Measurements from ENCODE around the gene FAM163B.

FAM163B gene

DNA sequence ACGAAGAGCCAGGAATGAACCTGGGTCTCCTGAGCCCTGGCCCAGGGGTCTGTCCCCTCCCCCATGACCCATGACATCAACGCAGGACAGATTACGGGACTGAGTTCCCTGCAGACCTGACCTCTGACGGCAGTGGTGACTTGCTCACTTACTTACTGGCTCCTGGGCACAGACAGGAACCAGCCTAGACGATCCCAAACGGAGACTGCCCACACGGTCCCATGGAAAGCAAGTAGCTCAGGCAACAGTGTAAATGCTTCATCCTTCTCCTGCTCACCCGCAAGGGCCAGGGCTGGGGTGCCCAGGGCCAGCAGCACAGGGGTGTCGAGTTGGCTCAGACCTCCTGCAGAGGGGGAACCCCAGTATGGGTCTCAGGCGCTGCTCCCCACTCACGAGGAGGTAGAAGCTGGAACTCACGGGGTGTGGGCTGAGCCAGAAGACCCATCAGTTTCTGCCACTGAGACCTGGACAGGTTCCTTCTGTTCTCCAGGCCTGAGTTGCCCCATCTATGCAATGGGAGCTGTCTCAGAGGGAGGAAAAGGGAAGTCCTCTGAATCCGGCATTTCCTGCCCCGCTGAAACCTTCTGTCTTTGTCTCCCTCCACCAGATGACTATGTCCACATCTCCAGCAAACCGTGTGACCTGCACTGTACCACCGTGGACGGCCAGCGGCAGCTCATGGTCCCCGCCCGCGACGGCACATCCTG is 69.0 kb downstream of the FAM163B start:
- DNase-seq, result no peak

DNA sequence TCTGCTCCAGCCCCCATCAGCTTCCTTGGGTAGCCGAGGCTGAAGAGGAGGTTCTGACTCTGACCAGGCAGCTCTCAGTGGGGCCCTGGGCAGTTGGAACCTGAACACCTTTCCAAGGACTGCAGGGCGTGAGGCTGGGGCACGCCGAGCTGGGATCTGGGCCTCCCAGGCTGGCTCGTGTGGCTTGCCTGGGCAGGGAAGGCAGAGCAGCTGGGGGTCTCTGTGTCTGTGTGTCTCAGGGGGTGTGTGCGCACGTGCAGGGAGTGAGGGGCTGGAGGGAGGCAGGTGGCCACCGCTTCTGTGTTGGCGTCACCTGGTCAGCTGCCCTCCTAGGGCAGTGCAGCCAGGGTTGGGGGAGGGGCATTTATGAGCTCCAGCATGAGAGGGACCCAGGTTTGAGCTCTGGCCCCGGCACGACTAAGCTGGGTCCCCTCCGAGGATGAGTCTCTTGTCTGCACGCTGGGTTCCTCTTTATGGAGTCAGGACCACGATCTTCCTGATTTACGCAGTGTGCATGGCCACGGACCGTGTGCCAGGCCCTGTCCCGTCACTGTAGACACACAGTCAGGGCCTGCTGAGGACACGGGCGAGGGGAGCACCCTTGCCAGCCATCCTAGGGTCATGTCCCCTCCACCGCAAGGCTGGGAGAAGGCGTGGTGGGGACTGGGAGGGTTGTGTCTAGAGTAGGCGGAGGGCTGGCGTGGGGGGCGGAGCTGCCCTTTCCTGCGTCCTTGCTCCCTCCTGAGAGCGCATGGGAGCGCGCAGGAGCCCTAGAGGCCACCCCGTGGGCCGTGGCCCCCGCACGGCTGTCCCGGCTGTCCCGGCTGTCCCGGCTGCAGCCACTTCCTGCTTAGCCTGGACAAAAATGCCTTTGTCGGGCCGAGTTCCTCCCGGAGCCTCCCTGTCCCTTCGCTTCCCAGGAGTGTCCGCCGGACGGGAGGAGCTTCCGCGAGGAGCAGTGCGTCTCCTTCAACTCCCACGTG is 70.0 kb downstream of the FAM163B start:
- no peak for DNase-seq

DNA sequence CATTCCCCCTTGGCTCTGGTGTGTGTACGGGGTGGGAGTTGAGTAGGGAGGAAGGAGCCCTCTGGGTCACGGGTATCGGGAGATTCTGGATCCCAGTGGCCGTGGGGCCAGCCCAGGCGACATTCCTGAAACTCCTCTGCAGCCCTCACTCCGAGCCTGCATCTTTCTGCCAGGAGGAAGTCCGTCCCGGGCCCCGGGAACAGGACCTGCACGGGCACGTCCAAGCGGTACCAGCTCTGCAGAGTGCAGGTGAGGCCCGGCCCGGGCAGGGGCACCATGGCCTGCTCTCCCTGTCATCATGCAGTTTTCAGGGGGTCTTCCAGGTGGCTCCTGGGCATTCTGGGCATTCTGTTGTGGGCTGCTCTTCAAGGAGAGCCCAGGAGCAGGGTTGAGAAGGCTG is 71.0 kb downstream of the FAM163B start:
- DNase-seq, result no peak

DNA sequence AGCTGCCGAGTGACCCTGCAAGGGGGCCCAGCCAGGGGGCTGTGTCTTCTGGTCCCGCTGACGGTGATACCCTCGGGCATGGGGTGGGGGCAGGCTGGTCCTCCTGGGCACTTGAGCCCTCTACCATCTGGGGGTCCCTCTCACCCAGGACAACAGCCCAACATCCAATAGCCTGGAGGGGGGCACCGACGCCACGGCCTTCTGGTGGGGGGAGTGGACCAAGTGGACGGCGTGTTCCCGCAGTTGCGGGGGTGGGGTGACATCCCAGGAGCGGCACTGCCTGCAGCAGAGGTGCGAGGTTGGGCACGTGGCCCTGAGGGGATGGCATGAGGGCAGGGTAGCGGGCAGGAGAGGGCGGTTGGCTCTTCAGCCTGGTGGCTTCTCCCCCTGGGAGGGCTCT is 71.9 kb downstream of the FAM163B start:
- no peak for DNase-seq

DNA sequence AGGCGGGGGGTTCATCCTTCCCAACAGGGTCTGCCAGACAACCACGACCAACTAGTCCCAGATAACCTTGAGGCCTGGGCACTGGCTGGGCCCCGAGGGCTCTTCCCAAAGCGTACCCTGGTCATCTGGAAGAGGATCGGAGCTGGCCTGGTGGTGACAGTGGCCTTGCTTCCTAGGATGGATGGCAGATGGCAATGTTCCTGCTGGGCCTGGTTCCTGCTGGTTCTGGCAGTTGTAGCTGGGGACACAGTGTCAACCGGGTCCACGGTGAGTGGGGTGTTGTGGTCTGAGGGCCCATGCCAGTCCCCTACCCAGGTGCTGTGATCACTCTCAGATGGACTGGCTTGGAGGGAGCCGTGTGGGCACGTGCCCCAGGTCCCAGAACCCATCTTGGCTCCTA is 72.7 kb downstream of the FAM163B start:
- no peak for DNase-seq

DNA sequence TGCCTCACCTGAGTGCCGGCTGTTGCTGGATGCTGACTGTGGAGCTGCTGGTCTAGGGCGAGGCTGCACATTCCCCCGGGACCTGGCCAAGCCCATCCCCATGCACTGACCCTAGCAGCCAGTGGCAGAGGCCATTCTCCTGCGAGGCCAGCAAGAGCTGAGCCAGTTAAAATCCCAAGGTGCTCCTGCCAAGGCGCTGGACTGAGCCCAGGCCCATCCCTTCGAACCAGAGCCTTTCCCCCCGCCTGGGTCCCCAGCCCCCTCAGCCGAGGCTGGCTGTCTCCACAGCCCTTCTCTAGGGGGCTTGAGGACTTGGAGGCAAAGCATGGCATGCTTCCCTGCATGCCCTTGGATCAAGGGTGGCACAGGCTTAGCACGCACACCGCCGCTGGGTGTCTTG is 73.1 kb downstream of the FAM163B start:
- no peak for DNase-seq

DNA sequence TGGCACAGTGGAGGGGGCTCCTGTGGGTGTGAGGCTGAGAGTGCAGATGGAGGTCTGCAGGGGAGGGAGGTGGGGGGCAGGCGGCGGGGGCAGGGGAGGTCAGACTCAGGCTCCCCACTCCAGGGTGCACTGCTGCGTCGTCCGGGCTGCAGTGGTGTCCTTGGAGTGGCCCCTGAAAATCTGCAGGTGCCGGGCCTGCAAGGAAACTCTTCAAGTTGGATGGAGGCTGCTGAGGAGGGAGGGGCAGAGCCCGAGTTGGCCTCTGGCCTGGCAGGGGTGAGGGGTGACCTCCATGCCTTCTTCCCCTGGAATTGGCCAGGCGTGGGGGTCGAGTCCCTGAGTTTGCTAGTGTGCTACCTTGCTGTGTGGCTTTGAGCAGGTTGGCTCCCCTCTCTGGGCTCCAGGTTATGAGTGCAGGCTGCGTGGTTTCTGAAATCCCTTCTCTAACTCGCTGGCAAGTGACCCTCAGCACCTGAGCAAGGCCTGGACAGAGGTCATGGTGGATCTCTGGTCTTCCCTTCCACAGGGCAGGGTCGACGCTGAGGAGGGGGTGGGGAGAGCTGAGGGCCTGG is 73.8 kb downstream of the FAM163B start:
- no peak for DNase-seq

DNA sequence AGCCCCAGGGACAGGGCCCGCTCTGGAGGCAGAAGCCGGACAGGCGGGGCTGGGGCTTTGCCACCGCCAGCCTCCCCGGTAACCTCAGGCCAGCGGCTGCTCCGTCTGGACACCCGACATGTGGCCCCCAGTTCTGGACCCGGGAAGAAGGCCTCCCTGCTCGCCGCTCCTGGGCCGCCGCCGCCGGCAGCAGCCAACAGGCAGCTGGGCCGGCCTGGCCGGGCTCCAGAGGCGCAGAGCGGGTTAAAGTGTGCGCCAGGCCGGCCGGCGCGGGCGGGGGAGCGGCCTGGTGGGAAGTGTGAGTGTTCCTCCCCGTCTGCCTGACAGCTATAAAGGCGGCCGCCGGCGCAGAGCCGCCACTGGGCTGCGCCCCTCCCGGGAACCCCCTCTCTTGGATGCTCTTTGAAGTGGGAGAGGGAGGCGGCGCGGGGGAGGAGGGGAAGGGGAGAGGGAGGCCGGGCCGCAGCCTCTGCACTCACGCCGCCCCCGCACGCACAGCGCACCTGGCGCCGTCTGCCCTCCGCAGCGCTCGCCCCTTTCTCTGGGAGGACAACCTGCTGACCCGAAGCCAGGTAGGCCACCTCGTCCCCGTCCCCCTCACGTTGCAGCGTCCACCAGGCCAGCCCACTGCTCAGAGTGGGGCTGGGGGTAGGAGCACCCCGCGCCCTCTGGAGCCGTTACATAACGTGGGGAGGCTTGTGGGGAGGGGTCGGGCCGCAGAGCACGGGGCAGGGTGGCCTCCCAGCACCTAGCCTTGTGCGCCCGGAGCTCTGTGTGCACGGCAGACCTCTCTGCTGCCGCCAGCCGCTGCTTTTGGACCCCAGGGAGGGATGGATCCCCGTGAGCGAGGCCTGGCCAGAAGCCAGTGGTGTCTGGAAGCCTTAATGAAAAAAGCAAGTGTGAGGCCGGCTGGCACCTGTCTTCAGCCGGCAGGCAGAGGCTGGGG is 74.6 kb downstream of the FAM163B start, which contains the start of gene ADAMTSL2:
Gene ADAMTSL2 (plus strand): TSS at position 359 of the 946 bp plus-strand sequence. CDS start 2,009 bp downstream, outside the sequence.
- DNase-seq, result no peak

DNA sequence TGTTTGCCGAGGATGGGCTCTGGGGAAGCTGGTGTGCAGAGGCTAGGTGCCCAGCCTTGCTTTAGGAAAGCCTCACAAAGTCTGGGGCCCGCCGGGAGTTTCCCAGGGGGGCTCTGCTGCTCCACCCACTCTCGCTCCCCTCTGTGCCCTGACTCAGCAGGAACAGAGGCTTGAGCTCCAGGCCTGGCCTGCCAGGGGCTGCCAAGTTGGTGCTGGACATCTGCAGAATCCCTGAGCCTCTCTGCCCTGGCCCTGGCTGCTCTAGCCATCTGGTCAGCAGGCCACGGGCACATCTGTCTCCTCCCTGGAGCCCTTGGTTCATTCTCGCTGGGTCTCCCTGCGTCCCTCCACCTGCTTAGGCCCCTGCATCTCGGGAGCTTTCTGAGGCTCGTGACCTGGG is 75.3 kb downstream of the FAM163B start:
- DNase-seq, result no peak

DNA sequence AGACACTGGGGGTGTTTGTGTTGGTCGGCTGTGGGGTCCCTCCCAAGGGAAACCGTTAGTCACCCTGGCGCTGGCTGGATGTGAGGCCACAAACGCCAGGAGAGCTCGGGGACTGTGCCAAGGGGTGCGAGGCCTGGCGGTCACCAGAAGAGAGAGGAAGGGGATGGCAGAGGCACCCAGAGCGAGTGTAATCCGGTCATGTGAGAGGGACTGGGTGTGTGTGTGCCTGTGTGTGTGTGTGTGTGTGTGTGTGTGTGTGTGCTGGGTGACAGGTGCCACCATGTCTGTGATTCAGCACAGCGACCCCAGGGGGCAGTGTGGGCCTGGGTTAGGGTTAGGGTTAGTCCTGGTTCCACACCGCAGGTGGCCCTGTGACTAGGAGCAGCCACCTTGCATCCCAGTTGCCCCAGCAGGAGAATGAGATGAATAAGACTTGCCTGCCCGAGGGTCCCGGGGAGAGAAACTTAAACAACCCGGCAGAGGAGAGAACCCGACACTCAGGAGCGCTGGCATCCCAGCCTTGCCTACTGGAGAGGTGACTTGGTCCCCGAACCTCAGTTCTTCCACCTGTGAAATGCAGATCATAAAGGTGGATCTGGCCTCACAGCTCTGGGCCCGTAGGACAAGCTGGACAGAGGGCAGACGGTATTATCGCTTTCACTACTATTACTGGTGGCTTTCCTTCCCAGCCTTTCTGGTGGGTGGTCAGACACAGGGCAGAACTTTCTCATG is 76.1 kb downstream of the FAM163B start:
- DNase-seq, result peak; percentile 32 to 55

DNA sequence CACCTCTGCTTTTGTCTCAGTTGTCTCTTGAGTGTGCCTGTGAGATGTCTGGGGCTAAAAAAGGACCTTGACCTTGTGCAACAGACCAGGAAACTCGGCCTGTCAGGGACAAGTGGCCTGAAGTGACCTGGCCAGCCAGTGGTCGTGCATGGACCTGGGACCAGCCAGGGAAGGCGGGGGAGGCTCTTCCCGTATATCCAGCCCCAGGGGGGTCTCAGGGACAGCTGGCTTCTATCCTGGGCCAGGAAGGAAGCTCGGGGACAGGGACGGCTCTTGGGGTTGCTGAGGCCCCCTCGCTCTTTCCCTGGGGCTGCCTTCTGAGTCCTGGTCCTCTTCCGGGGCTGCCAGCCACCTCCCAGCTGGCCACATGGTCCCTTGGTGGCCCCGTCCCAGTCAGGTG is 77.9 kb downstream of the FAM163B start:
- no peak for DNase-seq

DNA sequence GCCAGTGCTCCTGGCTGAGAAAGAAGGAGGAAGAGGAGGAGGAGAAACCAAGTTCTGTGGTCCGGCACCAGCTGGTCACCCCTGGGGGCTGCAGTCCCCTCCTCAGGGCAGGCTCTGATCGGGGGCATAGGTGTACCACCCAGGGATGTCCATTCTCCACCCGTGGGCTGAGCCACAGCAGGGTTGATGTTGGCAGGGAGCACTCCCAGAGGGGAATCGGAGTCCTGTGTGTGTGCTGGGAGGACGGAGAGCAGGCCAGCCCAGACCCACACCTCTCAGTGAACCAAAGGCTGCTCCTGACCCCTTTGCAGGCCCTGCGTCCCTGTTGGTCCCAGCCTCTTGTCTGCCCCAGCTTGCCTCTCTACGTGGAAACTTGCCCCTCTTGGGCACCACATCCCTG is 79.3 kb downstream of the FAM163B start:
- DNase-seq, result no peak

DNA sequence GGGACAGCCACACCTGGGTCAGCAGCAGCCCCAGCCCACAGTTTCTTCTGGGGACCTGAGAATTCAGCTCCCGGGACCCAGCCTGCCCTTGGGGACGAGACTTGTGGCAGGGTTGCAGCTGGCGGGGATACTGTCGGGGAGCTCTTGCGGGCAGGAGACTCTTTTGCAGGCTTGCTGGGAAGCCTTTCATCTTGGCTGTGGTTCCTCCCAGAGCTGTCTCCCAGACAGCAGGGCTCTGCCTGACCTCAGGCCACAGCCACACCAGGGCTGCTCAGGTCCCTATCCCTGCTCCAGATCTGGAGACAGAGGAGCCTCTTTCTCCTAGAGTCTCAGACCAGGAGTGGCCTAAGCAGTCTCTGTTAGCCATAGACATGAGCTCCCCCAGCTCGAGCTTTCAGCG is 79.7 kb downstream of the FAM163B start:
- no peak for DNase-seq

DNA sequence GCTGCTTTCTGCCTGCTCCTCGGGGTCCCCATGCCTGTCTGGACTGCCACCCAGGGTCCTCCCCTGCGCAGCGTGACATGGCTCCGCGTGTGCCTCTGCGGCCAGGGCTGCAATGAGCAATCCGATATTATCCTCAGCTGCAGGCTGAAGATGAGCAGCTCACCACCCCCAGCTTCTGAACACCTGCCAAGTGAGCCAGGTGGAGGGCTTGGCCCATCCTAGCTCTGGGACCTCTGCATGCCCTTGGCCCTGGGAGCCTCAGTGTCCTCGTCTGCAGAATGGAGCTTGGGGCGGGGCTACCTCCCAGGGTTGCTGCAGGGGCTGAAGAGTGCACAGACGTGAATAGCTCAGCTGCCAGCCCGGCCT is 80.3 kb downstream of the FAM163B start:
- no peak for DNase-seq

DNA sequence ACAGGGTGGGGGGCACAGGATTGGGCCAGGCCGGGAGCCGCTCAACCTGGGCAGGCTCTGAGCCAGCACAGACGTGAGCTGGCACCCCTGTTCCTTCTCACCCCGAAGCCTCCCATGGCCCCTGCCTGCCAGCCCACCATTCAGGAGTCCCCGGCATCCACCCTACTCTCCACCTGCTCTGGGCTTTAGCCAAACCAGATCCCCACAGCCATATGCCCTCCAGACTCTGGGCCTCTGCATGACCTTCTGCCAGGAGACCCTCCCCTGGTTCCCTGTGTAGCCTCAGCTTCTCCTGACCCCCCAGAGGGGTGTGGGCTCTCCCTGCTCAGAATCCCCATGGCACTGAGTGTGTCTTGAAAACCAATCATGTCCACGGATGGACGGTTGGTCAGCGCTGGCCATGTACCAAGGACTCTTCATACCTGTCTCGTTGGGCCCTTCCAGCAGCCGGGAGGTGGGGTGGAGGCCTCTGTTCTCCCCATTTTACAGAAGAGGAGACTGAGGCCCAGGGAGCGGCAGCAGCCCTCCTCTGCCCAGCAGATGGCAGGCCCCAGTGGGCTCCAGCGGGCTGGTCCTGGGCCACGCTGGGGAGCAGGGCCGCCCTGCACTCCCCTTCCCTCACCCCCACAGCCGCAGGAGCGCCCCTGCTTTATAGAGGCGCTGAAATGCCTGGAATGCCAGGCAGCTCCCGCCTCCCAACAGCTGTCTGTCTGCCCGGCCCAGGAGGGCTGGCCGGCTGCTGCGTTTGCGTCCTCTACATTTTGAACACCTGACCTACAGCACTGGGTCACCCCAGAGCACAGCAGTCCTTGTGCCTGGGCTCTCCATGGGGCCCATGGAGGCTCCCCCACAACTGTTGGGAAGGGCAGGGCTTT is 81.0 kb downstream of the FAM163B start:
- no peak for DNase-seq

DNA sequence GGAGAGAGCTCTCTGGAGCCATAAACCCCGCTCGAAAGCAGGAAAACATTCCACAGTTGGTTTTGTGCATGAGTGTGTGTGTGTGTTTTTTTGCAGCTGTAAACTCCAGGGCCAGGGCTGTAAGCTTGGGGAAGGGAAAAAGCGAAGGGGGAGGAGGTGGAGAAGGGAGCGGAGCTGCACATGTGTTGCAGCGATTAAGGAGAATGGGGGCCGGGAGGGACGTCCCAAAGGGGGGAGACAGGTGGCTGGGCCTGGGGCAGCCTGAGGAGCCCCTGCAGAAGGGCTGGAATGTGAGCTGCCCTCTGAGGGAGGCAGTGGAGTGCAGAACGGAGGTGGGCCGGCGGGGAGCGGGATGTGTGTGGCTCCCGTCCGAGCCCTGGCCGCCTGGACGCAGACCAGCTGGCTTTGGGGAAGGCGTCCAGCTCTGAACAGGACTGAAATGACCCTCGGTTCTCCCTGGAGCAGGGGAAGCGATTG is 81.7 kb downstream of the FAM163B start:
- DNase-seq, result no peak
